GM12874 (cell line): ENCODE measurements around the gene CACNA1E.

ENCODE experiments used
- CTCF ChIP-seq: IDR thresholded peaks from 2 replicates; pipeline ENCODE4 v1.5.1; 2011; ENCODE audit warnings: low read depth, mild to moderate bottlenecking, control low read depth, low read length, moderate library complexity; ENCODE audit not compliant: insufficient read depth

The CACNA1E gene

DNA sequence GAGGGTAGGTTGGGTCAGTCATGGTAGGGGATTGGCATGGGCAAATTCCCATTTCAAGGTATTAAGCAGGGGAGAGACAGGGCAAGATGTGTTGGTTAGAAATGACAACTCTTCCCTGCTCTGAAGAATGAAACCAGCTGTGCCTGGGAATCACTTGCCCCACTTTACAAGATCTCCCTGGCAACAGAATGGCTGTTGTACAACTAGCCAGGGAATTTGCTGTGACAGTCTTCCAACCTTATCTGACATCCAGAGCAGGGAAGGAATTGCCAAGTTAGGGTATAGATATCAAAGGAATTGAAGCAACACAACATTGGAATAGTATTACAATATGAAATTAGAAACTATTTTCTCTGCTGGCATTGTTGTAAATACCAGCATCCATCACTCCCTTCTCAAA lies 154.7 kb downstream of the CACNA1E start:
- TF ChIP-seq CTCF = no peak

- TF ChIP-seq CTCF = no peak
Observed at GRCh38 chr1:181640956-181641355, 157.6 kb downstream of the CACNA1E start.

GRCh38 chr1:181643631-181644030 lies 160.3 kb downstream of the CACNA1E start:
- TF ChIP-seq CTCF = no peak

- no peak for TF ChIP-seq CTCF
Observed at GRCh38 chr1:181645171-181645570, 161.9 kb downstream of the CACNA1E start.

GRCh38 chr1:181646710-181647109 lies 163.4 kb downstream of the CACNA1E start:
- no peak for TF ChIP-seq CTCF

- no peak for TF ChIP-seq CTCF
Observed at GRCh38 chr1:181647314-181648035, 164.2 kb downstream of the CACNA1E start.

DNA sequence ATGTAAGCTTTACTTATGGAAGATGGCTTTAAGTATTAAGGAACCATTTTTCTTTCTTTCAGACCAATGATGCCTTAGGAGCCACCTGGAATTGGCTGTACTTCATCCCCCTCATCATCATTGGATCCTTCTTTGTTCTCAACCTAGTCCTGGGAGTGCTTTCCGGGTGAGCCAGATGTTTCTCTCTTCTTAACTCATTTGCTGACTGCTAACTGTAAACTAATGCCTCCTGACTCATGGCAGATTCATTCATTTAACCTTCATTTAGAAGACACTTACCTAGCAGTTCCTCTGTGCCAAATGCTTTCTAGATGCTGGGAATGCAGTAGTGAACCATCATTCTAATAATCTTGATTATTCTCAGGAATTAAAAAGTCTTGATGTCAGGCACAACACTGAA lies 168.0 kb downstream of the CACNA1E start:
- TF ChIP-seq CTCF = no peak
